Activated naive CD4-positive, alpha-beta T cell treated with anti-CD3 and anti-CD28 coated beads for 36 hours (primary cell): ENCODE results near the gene PHYHD1. TPM values are rescaled to one million over a fixed set of nuclear protein-coding genes. Genes with fewer than 3 reads are reported as not detected.
A peak's percentile ranks its signal among the peaks of the same experiment; 100 is the strongest.

ENCODE experiments used
- CTCF ChIA-PET: fragments of 350-600 bp; sonication (Branson Sonifier 250); formaldehyde crosslinking; loops from one replicate; lab custom pipeline; 2021; ENCODE audit warnings: antibody characterized with exemption; lab: Charles Lee
- DNase-seq: peaks from one replicate; pipeline ENCODE4 v3.0.0-alpha.2; 2020
- H3K27ac Mint-ChIP-seq: one replicate; pipeline ENCODE4 v1.8.0; 2021; ENCODE audit warnings: mild to moderate bottlenecking, mixed read lengths
- H3K27me3 Mint-ChIP-seq: one replicate; pipeline ENCODE4 v1.8.0; 2021; ENCODE audit warnings: low read depth, mixed read lengths
- H3K36me3 Mint-ChIP-seq: one replicate; pipeline ENCODE4 v1.8.0; 2021; ENCODE audit warnings: low read depth, mixed read lengths
- H3K4me1 Mint-ChIP-seq: one replicate; pipeline ENCODE4 v1.8.0; 2021; ENCODE audit warnings: low read depth, mixed read lengths
- H3K4me3 Mint-ChIP-seq: one replicate; pipeline ENCODE4 v1.8.0; 2021; ENCODE audit warnings: mild to moderate bottlenecking, moderate library complexity, mixed read lengths
- H3K9me3 Mint-ChIP-seq: one replicate; pipeline ENCODE4 v1.8.0; 2021; ENCODE audit warnings: mixed read lengths
- intact Hi-C: fragments of 100-400 bp; cut with micrococcal nuclease; formaldehyde crosslinking; loops from one replicate; pipeline ENCODE4 v1.15.1; 2023
- total RNA-seq, 2 experiments: library from RNA; stranded (reverse); gene quantifications; one replicate each; pipeline ENCODE4 v1.2.3, GENCODE V29; 2021

The PHYHD1 gene
- total RNA-seq, 2 experiments from 2014 or later = 0.44 to 0.50 TPM

DNA sequence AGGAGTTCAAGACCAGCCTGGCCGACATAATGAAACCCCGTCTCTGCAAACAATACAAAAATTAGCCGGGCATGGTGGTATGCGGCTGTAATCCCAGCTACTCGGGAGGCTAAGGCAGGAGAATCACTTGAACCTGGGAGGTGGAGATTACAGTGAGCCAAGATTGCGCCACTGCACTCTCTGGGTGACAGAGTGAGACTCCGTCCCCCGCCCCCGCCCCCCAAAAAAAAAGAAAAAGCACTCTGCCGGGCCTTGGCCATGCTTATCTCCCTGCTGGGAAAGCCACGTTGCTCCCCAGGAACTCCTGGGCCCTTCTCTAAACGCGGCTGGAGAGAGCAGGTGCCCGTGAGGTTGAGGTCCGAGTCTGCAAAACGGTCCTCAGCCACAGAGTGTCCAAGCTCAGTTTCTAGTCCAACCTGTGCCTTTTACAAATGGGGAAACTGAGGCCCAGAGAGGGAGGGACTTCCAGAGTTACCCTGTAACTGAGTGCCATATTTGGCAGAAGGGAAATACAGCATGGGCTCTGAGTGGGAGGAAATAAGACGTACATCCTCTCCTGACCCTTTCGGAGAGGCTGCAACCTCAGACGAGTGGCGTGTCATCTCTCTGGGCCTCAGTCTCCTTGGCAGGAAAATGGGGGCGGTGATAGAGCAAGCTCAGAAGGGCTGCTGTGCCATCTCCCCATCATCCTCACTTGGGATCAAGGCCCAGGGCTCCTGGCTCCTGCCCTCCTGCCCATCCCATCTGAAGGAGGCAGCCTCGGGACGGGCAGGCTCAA is 6.6 kb upstream of the PHYHD1 start:
- no peaks in the 10 kb centered on the region for H3K9me3 Mint-ChIP-seq
- H3K4me1 Mint-ChIP-seq = peaks cover 45% of the 10 kb centered on the region
- intact Hi-C loops = no loop called here
- CTCF ChIA-PET = interaction anchor here (0.6 kb wide), 1 partner anchor 12 kb away, joined by 3 read pairs; no protein-coding TSS in a partner anchor
- no peaks in the 10 kb centered on the region for H3K27me3 Mint-ChIP-seq
- H3K4me3 Mint-ChIP-seq = no peak overlapping the region
- no peak overlapping the region for H3K27ac Mint-ChIP-seq
- DNase-seq = peak; percentile 25
- H3K36me3 Mint-ChIP-seq = peaks cover 14% of the 10 kb centered on the region

DNA sequence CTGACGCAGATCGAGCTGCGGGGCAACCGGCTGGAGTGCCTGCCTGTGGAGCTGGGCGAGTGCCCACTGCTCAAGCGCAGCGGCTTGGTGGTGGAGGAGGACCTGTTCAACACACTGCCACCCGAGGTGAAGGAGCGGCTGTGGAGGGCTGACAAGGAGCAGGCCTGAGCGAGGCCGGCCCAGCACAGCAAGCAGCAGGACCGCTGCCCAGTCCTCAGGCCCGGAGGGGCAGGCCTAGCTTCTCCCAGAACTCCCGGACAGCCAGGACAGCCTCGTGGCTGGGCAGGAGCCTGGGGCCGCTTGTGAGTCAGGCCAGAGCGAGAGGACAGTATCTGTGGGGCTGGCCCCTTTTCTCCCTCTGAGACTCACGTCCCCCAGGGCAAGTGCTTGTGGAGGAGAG is 4.6 kb upstream of the PHYHD1 start:
- peaks cover 36% of the 10 kb centered on the region for H3K4me1 Mint-ChIP-seq
- H3K4me3 Mint-ChIP-seq = no peak overlapping the region
- CTCF ChIA-PET = no interaction called here
- no peak for DNase-seq
- no peak overlapping the region for H3K27ac Mint-ChIP-seq
- no peaks in the 10 kb centered on the region for H3K27me3 Mint-ChIP-seq
- intact Hi-C loops = no loop called here
- peaks cover 7% of the 10 kb centered on the region for H3K36me3 Mint-ChIP-seq
- no peaks in the 10 kb centered on the region for H3K9me3 Mint-ChIP-seq

DNA sequence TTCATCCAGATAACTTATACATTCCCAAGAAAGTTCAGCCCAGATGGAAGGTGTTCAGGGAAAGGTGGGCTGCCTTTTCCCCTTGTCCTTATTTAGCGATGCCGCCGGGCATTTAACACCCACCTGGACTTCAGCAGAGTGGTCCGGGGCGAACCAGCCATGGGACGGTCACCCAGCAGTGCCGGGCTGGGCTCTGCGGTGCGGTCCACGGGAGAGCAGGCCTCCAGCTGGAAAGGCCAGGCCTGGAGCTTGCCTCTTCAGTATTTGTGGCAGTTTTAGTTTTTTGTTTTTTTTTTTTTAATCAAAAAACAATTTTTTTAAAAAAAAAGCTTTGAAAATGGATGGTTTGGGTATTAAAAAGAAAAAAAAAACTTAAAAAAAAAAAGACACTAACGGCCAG is 4.0 kb upstream of the PHYHD1 start:
- Mint-ChIP-seq H3K27me3 (no peaks in the 10 kb centered on the region), H3K9me3 (no peaks in the 10 kb centered on the region), H3K4me1 (peaks cover 30% of the 10 kb centered on the region), H3K27ac (no peak overlapping the region), H3K4me3 (no peak overlapping the region), H3K36me3 (peaks cover 7% of the 10 kb centered on the region)
- DNase-seq = no peak
- intact Hi-C loops = no loop called here
- CTCF ChIA-PET = no interaction called here

DNA sequence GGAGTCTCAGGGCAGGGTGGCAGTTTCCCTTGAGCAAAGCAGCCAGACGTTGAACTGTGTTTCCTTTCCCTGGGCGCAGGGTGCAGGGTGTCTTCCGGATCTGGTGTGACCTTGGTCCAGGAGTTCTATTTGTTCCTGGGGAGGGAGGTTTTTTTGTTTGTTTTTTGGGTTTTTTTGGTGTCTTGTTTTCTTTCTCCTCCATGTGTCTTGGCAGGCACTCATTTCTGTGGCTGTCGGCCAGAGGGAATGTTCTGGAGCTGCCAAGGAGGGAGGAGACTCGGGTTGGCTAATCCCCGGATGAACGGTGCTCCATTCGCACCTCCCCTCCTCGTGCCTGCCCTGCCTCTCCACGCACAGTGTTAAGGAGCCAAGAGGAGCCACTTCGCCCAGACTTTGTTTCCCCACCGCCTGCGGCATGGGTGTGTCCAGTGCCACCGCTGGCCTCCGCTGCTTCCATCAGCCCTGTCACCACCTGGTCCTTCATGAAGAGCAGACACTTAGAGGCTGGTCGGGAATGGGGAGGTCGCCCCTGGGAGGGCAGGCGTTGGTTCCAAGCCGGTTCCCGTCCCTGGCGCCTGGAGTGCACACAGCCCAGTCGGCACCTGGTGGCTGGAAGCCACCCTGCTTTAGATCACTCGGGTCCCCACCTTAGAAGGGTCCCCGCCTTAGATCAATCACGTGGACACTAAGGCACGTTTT is 3.5 kb upstream of the PHYHD1 start:
- CTCF ChIA-PET = no interaction called here
- no peak for DNase-seq
- H3K36me3 Mint-ChIP-seq = peaks cover 7% of the 10 kb centered on the region
- H3K27me3 Mint-ChIP-seq = no peaks in the 10 kb centered on the region
- intact Hi-C loops = no loop called here
- no peaks in the 10 kb centered on the region for H3K9me3 Mint-ChIP-seq
- peaks cover 27% of the 10 kb centered on the region for H3K4me1 Mint-ChIP-seq
- no peak overlapping the region for H3K4me3 Mint-ChIP-seq
- no peak overlapping the region for H3K27ac Mint-ChIP-seq

DNA sequence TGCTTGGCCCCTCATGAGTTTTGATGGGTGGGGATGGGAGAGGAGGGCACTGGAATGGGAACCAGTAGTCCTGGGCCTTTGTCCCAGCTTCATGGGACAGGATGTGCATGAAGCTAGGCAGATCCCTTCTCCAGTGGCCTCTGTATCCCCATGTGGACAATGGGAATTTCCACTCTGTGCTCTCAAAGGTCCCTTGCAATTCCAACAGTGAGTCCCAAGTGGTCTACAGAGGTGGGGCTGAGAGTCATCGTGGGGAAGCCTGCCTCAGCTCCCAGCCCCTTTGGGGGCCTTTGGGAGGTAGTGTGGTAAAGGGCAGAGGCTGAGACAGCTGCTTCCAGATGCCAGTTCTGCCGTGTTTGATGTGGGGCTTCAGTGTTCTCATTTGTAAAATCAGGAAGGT is 1.9 kb upstream of the PHYHD1 start:
- Mint-ChIP-seq H3K4me3 (no peak overlapping the region), H3K27me3 (no peaks in the 10 kb centered on the region), H3K36me3 (peaks cover 5% of the 10 kb centered on the region), H3K4me1 (peaks cover 14% of the 10 kb centered on the region), H3K27ac (peak overlapping the region; percentile 46), H3K9me3 (no peaks in the 10 kb centered on the region)
- CTCF ChIA-PET = interaction anchor here (1.1 kb wide), 1 partner anchor 10 kb away, joined by 4 read pairs; no protein-coding TSS in a partner anchor
- DNase-seq = no peak
- intact Hi-C loops = no loop called here

DNA sequence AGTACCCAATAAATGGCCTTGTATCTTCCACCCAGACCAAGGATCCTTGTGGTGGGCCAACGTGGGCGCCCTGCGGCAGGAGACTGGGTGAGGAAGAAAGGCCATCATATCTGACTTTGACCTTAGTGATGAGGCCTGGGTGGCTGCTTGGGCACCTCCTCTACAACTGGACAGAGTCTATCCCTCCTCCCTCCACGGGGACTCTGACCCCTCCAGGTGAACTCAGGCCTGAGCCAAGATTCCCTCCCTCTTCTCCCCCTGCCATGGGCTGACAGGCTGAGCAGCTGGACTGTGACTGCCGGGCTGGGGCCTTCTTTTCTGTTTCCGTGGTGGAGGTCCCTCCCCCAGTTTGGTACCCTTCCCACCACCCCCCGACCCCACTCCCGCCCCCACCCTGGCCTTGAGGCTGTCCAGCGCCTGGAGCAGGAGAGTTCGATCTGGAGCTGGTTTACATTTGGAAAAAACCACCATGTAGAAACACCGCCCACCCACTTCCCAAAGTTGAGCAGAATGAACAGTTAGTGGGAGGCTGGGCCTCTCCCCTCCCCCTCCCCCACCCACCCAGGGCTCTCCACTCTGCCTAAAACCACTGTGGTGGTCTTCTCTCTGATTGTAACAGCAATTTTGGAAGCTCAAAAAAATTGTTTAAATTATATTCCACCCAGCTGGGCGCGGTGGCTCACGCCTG is 1.2 kb upstream of the PHYHD1 start:
- no peaks in the 10 kb centered on the region for H3K27me3 Mint-ChIP-seq
- H3K4me3 Mint-ChIP-seq = no peak overlapping the region
- peak overlapping the region; percentile 46 for H3K27ac Mint-ChIP-seq
- CTCF ChIA-PET = interaction anchor here (1.2 kb wide), 1 partner anchor 56 kb away, joined by 3 read pairs; no protein-coding TSS in a partner anchor
- intact Hi-C loops = no loop called here
- peaks cover 9% of the 10 kb centered on the region for H3K4me1 Mint-ChIP-seq
- H3K9me3 Mint-ChIP-seq = no peaks in the 10 kb centered on the region
- DNase-seq = no peak
- H3K36me3 Mint-ChIP-seq = peaks cover 5% of the 10 kb centered on the region

DNA sequence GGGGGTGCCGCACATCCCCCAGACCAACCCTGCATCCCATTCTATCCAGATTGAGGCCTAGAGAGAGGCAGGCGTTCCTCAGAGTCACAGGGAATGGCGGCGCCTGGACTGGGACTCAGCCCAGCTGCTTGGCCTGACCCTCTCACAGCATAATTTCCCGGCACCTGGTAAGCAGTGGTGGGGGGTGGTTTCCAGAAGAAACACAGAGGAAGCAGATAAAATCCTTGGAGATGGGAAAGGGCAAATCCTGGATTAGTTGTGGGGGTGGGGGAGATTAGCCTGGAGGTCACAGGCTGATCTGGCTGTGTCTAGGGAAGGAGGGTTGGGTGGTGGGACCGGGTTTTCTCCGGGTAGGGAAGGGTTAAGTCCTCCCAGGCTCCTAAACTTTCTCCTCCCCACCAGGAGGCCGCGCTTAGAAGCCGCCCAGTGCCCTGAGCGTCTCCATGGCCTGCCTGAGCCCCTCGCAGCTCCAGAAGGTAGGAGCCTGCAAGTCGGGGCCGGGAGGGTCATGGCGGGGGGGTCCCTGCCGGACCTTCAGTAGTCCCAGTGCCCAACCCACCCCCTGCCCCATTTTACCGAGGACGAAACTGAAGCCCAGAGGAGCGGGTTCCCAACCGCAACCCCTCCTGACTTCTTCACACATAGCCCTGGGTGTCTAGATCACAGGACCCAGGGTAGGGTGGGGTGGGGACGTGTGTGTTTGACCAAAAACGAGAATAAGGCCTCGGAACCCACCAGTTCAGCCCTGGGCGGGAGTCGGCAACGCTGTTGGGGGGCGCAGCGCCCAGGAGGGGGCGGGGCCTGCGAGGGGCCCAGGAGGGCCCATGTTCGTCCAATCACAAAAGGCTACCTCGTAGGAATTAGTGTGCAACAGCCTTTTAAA is 1.3 kb downstream of the PHYHD1 start:
- no peaks in the 10 kb centered on the region for H3K9me3 Mint-ChIP-seq
- CTCF ChIA-PET = interaction anchor here (0.7 to 1.8 kb wide), 2 partner anchors 45 to 472 kb away, joined by 5 to 8 read pairs; no protein-coding TSS in a partner anchor
- H3K27ac Mint-ChIP-seq = no peak overlapping the region
- H3K36me3 Mint-ChIP-seq = peaks cover 4% of the 10 kb centered on the region
- no peak for DNase-seq
- peaks cover 9% of the 10 kb centered on the region for H3K4me1 Mint-ChIP-seq
- no peaks in the 10 kb centered on the region for H3K27me3 Mint-ChIP-seq
- intact Hi-C loops = no loop called here
- no peak overlapping the region for H3K4me3 Mint-ChIP-seq

DNA sequence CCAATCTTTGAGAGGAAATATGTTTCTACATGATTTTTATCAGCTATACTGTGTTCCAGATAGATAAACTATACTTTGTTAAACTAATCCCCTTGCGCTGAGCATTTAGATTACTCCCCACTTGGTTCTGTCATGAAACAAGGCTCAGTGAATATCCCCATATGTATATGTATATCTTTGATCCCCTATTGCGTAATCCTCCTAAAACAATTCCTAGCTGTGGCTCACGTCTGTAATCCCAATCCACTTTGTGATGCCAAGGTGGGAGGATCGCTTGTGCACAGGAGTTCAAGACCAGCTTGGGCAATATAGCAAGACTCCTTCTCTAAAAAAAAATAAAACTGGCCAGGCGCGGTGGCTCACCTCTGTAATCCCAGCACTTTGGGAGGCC is 2.7 kb downstream of the PHYHD1 start:
- H3K4me3 Mint-ChIP-seq = no peak overlapping the region
- H3K27me3 Mint-ChIP-seq = no peaks in the 10 kb centered on the region
- no peak for DNase-seq
- H3K36me3 Mint-ChIP-seq = no peaks in the 10 kb centered on the region
- H3K9me3 Mint-ChIP-seq = no peaks in the 10 kb centered on the region
- no peak overlapping the region for H3K27ac Mint-ChIP-seq
- CTCF ChIA-PET = interaction anchor here (0.7 to 1.8 kb wide), 3 partner anchors 46 to 787 kb away, joined by 3 to 8 read pairs (median 3); partner anchors contain the start of gene ENDOG
- H3K4me1 Mint-ChIP-seq = peaks cover 15% of the 10 kb centered on the region
- intact Hi-C loops = no loop called here

DNA sequence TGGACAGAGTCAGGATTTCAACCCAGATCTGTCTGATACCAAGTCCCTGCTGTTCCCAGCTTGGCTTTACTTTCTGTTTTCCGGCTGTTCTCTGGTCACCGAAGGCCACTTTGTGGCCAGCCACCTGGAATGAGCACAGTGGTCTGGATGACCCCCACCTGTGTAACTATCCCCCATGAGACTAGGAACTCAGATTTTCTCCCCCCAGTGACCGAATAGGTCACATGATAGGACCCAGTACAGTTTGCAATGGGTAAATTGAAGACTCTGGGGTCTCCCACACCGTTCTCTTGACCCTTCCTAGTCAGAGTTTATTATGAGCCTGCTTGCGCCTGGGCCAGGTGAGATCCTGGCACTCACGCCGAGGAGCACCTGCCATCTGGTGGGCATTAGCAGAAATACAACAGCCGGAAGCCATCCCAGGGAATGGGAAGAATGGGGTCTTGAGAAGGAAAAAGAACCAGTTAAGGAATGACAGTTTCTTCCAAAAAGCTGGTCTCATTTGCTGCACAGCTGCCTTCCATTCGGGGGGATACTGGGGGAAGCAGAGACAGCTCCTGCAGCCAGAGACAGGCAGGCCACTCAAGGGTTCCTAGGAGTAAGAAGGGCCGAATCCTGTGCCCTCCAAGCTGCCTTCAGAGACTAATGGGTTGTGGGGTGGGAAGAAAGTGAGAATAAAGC is 7.1 kb downstream of the PHYHD1 start:
- intact Hi-C loops = loop anchor here (1.0 to 2.0 kb wide), 5 partner anchors 46 to 279 kb away; partner anchors contain the start of genes ENDOG, LRRC8A and PKN3
- Mint-ChIP-seq H3K9me3 (no peaks in the 10 kb centered on the region), H3K4me3 (no peak overlapping the region), H3K36me3 (no peaks in the 10 kb centered on the region), H3K27me3 (no peaks in the 10 kb centered on the region), H3K4me1 (peaks cover 10% of the 10 kb centered on the region), H3K27ac (no peak overlapping the region)
- CTCF ChIA-PET = interaction anchor here (0.6 to 5.6 kb wide), 30 partner anchors 9 to 412 kb away, joined by 3 to 109 read pairs (median 4); partner anchors contain the start of genes ENDOG, KYAT1, LRRC8A and SPOUT1
- DNase-seq = peak; percentile 68

DNA sequence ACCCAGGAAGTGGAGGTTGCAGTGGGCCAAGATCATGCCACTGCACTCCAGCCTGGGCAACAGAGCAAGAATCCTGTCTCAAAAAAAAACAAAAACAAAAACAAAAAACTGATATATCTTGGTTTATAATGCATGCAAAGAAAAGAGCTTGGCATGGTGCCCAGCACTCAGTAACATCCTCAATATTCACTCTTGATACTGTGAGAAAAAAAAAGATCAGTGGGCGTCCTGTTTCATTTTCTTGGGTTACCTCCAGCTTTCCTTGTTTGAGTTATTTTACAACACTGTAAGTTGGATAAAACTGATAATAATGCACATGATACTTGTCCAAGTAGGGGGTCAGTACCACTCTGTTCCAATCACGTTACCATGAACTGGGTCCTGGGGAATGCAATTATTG is 7.8 kb downstream of the PHYHD1 start:
- Mint-ChIP-seq H3K36me3 (no peaks in the 10 kb centered on the region), H3K27ac (no peak overlapping the region), H3K4me1 (peaks cover 10% of the 10 kb centered on the region), H3K27me3 (no peaks in the 10 kb centered on the region), H3K4me3 (no peak overlapping the region), H3K9me3 (no peaks in the 10 kb centered on the region)
- CTCF ChIA-PET = interaction anchor here (0.6 to 5.6 kb wide), 33 partner anchors 9 to 681 kb away, joined by 3 to 109 read pairs (median 4); partner anchors contain the start of genes ENDOG, KYAT1, LRRC8A and SPOUT1
- no peak for DNase-seq
- intact Hi-C loops = loop anchor here (1.0 to 2.0 kb wide), 4 partner anchors 46 to 280 kb away; partner anchors contain the start of genes ENDOG and LRRC8A

DNA sequence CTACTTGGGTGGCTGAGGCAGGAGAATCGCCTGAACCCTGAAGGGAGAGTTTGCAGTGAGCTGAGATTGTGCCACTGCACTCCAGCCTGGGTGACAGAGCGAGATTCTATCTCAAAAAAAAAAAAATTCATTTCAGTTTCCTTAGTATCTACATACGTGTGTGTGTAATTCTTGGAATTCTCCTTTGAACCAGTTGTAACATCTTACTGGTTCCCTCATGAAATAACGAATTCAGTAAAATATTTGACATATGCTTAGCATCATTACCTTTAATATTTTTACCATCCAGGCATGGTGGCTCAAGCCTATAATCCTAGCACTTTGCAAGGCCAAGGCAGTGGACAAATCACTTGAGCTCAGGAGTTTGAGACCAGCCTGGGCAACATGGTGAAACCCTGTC is 8.8 kb downstream of the PHYHD1 start:
- no peak overlapping the region for H3K4me3 Mint-ChIP-seq
- CTCF ChIA-PET = interaction anchor here (1.0 to 5.6 kb wide), 10 partner anchors 11 to 196 kb away, joined by 3 to 109 read pairs (median 11); partner anchors contain the start of genes ENDOG, KYAT1 and LRRC8A
- H3K9me3 Mint-ChIP-seq = no peaks in the 10 kb centered on the region
- no peak overlapping the region for H3K27ac Mint-ChIP-seq
- peaks cover 10% of the 10 kb centered on the region for H3K4me1 Mint-ChIP-seq
- no peaks in the 10 kb centered on the region for H3K36me3 Mint-ChIP-seq
- DNase-seq = no peak
- H3K27me3 Mint-ChIP-seq = no peaks in the 10 kb centered on the region
- intact Hi-C loops = loop anchor here (2.0 kb wide), 1 partner anchor 281 kb away; no protein-coding TSS in a partner anchor
